Stimulated activated CD4-positive, alpha-beta T cell treated with anti-CD3 and anti-CD28 coated beads, Interleukin-12 subunit alpha, Interleukin-12 subunit beta, amount 100 ng/mL, for 48 hours (primary cell): Measurements from ENCODE around the gene GPSM3.
A peak's percentile ranks its signal among the peaks of the same experiment; 100 is the strongest.
"Not testable (repeated sequence)": the region's sequence is repeated elsewhere in the genome, so short reads cannot be mapped to it uniquely, and the experiment has no call there.

Experiments used
- DNase-seq, 3 donors: peaks; one replicate each; pipeline ENCODE4 v3.0.0-alpha.2; 2020; ENCODE audit warnings: low read depth in 2 of 3, low spot score in 1 of 3

The GPSM3 gene

GRCh38 chr6:32203426-32204267 is 11.2 kb upstream of the GPSM3 start:
- DNase-seq = no peak

DNA sequence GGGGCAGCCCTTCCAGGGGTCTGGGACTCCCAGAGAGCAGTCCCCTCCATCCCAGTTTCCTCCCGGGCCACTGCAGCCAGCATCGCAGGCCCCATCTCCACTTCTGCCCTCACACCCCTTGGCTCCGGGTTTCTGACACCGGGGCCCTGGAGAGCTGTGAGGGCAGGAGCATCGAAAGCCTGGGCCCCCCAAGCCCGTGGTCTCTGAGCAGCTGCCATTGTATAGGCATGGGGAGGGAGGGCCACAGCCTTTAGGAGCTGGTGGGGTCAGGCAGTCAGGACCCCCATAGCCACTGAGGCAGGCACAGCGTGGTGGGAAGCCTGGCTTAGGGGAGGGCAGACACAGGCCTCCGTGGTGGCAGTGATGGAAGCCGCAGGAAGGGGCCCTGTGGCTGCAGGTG is 9.7 kb upstream of the GPSM3 start:
- DNase-seq = no peak

GRCh38 chr6:32200711-32201475 is 8.4 kb upstream of the GPSM3 start:
- no peak for DNase-seq

GRCh38 chr6:32198866-32199265 is 6.4 kb upstream of the GPSM3 start:
- DNase-seq = no peak

- DNase-seq = no peak
These were observed 5.9 kb upstream of the GPSM3 start for GRCh38 chr6:32198345-32198696.

GRCh38 chr6:32196682-32197616 is 4.5 kb upstream of the GPSM3 start:
- no peak for DNase-seq

DNA sequence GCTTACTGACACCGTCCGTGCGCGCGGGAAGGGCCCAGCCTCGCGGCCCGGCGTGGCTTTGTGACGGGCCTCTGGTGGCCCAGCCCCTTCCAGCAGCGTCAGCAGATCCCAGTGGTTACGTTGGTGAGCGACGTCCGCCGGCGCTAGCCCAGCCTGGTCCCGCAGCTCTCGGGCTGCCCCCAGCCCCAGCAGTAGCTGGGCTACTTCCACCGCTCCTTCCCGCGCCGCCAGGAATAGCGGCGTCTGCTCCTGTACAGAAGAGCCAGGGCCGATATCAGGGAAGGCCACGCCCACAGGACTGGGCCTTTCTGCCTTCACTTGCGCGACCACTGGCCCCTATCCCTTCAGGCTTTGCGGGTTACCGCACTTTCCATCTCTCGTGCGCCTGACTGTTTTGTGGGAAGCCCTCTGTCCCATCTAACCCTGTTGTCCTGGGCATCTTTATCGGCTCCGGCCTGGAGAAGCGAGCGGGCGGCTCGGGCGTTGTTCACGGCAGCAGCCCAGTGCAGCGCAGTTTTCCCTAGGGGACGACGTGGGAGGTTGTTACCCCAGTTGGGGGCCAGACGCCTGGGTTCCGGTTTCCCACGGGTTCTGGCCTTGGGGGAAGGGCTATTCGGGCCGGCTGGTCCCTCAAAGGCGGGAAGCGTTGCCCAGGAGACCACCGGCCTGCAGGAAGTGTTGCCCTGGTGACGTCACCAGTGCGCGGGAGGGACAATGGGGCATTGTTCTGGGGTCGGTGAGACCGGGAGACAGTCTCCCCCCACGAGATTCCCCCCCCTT is 3.6 kb upstream of the GPSM3 start:
- DNase-seq = peak; percentile 41 to 51 (median 51)

DNA sequence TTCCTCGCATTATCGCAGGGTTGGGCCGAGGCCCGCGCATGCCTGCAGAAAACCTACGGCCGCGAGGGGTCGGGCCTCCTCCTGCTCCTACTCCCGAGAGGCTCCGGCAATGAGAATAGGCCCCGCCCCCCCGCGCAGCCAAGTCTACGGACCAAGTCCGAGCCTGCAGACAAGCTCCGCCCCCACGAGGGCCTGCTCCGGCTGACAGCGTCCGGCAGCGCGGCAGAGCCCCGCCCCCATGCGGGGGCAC is 3.1 kb upstream of the GPSM3 start:
- DNase-seq = peak; percentile 100

GRCh38 chr6:32194825-32195651 is 2.6 kb upstream of the GPSM3 start:
- no peak for DNase-seq

GRCh38 chr6:32194388-32194787 is 1.9 kb upstream of the GPSM3 start:
- no peak for DNase-seq

DNA sequence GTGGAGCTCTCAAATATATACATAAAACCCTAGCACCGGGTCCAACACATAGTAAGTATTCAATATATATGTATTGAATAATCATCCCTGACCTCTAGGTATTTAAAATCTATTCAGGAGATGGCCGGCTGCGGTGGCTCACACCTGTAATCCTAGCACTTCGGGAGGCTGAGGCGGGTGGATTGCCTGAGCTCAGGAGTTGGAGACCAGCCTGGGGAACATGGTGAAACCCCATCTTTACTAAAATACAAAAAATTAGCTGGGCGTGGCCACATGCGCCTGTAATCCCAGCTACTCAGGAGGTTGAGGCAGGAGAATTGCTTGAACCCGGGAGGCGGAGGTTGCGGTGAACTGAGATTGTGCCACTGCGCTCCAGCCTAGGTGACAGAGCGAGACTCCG is 653 bp upstream of the GPSM3 start:
- not testable (repeated sequence) for DNase-seq

- DNase-seq = no peak
These were observed 491 bp downstream of the GPSM3 start for GRCh38 chr6:32191696-32192607.

DNA sequence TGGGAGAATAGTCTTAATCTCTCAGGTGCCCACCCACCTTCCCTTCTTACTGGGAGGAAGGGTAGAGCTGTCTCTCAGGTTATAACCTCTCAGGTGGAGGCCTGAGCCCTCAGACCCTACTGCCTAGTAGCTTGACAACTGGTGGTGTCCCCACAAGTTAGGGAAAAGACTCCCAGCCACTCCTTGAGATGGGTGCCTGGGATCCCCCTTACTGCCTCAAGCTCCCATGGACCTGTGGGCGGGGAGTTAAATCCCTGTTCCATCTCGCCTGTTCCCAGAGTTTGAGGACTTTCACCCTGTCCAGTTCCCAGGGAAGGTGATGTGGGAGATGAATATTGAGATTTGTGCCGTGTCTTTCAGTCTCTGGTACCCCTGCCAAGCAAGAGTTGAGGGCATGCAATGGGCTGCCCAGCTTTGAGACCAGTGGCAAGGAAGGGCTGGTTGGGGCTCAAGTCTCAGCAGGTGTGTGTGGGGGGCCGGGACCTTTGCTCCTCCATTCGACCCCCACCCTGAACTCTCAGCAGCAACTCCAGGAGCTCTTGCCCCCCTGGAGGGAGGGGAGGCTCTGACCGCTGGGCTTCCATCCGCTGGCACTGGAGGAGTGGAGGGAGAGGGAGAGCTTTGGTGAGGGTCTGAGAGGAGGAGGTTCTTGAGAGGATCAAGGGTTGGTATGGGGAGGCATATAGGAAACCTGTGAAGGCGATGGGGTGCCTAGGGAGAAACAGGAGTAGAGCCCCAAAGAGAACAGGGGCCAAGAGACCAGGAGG is 1.3 kb downstream of the GPSM3 start:
- no peak for DNase-seq

- peak; percentile 61 to 82 (median 73) for DNase-seq
These were observed 2.2 kb downstream of the GPSM3 start, which contains the start of gene PBX2 for GRCh38 chr6:32190054-32190851. PBX2 (minus strand) TSS chr6:32190202; CDS start chr6:32189915, 287 bp downstream.

DNA sequence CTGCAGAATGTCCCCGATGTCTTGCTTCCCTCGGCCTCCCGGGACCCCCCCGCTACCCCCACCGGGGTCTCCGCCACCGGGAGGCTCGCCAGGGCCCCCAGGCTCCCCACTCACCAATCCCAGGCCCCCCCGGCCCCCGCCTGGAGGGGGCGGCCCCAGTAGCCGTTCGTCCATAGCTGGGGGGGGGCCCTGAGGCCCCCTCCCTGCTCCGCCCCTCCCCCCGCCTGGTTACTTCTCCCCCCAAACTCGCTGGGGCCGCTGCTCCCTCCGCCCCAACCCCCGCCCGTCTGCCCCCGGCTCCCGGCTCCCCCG is 2.7 kb downstream of the GPSM3 start:
- no peak for DNase-seq

DNA sequence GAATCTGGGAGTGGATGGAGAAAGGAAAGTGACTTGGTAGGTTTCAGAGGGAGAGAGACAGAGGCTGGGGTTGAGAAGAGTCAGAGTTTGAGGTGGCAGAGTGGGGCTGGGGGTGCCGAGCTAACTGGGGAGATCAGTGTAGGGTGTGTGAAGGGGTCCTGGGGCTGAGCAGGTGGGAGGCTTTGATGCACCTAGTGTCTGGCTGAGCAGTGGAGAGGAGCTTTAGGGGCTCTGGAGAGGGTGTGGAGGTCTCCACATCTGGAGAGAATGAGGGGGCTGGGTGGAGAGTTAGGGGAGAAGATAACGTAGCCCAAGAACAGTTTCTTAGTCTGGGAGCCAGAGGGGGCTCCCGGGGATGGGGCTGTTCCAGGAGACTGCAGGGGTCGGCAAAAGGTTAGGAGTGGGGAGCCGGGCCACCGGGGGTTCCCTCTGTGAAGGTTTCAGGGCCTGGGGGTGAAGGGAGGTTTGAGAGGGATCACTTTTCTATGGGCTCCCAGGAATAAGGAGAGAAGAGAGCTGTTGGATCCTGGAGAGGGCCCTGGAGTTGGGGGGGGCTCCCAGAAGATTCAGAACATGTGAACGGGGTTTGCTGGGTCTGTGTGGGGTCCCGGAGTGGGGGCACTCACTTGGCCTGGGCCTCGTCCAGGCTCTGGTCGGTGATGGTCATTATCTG is 3.2 kb downstream of the GPSM3 start:
- no peak for DNase-seq
